Femur (tissue), 1 donor: ENCODE measurements around the gene CEP41.
A peak's percentile ranks its signal among the peaks of the same experiment; 100 is the strongest.

Experiments used
- DNase-seq: peaks from one replicate; pipeline ENCODE4 v3.0.0-alpha.2; 2017

CEP41 gene, protein sequence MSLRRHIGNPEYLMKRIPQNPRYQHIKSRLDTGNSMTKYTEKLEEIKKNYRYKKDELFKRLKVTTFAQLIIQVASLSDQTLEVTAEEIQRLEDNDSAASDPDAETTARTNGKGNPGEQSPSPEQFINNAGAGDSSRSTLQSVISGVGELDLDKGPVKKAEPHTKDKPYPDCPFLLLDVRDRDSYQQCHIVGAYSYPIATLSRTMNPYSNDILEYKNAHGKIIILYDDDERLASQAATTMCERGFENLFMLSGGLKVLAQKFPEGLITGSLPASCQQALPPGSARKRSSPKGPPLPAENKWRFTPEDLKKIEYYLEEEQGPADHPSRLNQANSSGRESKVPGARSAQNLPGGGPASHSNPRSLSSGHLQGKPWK

GRCh38 chr7:130440527-130441365 is at the start of gene CEP41:
CEP41 (minus strand) TSS chr7:130441016; CDS start chr7:130440966, 50 bp downstream.
- DNase-seq: peak; percentile 99

DNA sequence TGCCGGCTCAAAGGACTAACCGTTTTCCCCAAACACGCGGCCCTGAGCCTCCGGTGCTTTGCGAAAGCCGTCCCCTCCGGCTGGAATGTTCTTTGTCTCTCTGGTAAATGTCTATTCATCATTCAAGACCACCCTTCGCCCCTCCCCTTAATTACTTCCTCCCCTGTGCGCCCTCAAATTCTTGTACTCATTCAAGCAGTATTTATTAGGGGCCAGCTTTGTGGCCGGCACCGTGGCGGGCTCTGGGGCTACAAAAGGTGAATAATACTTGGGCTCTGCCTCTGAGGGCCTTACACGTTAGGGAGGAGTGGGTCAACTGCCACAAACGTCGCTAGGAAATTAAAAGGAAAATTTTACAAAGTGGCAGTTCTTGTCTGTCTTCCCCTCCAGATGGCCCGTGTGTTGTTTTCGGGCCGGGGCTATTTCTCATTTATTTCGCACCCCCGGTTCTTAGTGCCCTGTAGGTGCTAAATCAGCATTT is 49.5 kb upstream of the CEP41 start:
- no peak for DNase-seq

DNA sequence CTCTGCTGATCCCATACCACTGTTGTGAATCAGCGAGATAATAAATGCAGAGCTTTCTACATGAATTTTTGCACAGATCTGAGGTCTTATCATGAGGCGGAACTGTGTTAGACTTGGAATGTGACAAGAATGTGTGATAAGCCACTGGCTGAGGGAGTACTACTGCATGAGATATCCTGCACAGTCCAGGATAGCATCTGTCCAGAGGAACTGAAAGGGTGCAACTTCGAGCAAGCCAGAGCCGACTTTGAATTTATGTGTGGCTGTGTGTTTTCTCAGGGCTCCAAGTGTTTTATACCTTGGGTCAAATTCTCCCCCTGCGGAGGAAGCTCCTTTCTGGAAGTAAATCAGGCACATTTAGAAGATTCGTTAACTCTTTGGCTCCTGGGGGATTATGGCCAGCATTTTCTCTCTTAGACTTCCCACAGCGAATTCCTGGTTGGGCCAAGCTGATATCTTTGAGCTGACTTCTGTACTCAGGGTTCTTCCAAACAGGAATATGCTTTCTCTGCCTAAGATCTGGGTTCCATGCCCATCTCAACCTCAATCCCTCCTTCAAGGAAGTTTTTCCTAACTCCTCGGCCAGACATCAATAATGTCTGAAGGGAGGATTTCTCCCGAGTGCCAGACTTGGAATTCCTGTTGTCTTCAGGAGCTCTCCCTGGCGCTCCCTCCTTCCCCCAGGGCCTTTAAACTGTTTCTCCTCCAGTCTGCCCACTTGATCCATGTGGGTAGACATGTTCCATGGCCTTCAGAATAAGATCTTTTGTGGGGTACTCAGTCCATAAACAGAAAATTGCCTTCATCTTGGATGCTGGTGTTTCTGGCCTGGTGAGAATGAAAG is 48.5 kb upstream of the CEP41 start:
- DNase-seq: peak; percentile 59

DNA sequence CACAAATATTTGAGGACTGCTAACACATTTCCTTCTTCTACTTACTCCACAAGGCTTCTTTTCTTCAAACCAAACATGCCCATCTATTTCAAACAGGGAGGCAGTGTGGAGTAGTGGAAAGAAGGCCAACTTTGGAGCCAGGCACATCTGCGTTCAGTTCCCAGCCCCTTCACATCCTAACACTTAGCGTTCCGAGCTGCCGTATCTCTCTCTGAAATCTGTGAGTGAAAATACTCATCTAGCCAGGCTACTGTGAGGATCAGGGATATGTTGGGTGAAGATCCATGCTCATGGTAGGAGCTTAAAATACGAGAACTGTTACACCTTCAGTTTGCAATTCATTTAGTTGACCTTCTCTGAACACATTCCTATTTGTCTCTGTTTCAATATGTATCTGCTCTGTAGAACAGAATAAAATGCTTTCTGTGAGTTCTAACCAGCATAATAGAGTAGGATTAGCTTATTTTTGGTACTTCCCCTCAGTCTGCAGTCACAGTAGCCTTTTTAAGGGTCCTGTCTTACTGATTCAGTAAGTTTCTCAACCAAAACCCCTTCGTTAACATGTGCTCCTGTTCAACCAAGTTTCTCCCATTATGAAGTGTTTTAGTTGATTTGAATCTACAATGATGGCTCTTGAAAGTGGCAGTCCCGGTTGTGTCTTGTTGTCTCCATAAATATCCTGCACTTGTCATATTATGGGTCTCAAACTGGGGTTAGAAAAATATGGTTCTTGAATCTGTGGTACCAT is 47.8 kb upstream of the CEP41 start:
- no peak for DNase-seq

DNA sequence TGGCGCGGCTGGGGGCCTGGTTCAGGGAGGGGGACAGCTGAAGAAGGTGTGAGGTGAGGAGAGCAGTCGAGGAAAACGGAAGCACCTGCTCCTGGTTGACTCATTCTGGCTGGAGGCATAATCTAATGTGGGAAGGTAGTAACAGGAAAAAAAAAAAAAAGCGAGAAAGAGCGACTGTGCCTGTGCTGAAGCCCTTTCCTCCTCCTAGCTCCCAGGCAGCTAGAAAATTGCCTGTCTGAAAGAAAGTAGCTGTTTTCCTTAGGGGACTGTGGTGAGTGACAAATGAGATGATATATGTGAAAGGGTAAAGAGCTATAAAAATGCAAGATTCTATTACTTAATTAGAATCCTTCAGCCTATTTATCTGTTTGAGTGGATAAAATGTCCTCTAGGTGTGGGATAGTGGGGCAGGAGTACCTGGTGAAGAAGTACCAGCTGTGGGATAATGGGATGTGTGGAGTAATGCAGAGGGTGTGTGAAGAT is 46.2 kb upstream of the CEP41 start:
- no peak for DNase-seq

- peak; percentile 50 for DNase-seq
Observed at GRCh38 chr7:130486114-130486953, 45.5 kb upstream of the CEP41 start.

DNA sequence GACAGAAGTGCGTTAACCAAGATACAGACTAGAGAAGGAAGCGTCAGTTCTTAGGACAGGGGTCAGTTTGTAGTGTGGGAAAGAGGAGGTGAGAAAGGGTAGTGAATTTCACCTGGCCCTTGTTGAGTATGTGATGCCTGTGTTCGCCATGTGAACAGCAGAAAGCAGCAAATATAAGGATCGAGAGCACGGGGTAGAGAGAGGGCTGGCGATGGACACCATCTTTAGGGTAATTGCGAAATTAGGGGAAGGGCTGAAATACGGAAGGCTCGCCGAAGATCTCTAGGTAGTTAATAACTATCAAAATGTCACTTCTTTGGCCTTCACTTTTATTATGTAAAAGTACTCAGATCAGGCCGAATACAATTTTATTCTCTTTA is 44.9 kb upstream of the CEP41 start:
- no peak for DNase-seq

DNA sequence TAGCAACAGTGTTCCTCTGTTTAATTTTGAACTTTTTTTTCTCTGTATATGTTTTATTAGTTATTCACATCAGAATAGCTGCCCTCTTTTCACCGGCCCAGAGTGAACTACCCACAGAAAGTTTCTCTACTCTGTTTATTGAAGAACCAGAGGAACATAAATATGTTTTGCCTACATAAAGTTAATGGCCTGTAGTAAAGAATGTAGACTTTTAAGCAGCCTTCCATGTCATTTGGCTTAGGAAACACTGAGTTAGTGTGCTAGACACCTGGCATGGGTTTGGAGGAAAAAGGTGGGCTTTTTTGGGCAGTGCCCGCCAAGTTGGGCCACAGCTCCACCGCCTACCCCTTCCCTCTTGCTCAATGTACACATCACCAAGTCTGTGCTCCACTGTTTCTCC is 42.2 kb upstream of the CEP41 start:
- no peak for DNase-seq

GRCh38 chr7:130481898-130482297 is 41.1 kb upstream of the CEP41 start:
- peak; percentile 57 for DNase-seq

GRCh38 chr7:130479716-130480400 is 39.0 kb upstream of the CEP41 start:
- DNase-seq: no peak

- no peak for DNase-seq
Observed at GRCh38 chr7:130478991-130479390, 38.2 kb upstream of the CEP41 start.

DNA sequence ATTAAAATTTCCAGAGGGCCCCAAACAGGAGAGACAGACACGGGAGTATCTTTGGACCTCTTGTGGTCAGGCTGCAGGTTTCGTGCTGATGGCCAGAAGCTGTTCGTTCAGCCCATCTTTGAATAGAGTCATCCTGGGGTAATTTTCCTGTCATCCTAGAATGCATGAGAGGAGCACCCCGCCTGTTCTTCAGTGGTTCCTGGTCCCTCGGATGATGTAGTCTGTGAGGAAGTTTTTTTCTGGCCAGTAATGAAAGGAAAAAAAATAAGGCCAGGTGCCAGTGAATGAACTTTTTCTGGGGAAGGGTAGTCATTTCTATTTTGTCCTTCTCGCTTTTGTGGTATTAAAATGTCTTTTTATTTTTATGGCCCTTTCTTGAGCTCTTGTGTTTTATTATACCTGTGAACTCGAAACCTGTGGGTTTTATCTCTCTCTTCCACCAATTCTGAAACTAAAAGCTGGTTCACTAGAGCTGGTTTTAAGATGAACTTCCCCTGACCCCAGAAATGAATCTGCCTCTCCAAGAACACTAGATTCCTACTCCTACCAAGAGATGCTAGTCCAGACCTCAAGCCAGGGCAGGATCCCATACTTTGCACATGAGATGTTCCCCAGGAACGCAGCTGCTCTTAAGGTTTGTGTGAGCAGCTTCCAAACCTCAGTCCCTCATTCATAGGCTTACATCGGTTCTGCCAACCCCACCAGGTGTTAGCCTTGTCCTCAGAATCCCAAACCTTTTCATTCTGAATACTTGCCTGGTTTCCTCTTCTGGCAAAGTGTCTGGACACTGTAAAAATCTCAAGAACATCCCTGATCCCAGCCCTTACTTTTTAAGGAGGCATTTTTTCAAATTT is 35.7 kb upstream of the CEP41 start:
- DNase-seq: peak; percentile 74

DNA sequence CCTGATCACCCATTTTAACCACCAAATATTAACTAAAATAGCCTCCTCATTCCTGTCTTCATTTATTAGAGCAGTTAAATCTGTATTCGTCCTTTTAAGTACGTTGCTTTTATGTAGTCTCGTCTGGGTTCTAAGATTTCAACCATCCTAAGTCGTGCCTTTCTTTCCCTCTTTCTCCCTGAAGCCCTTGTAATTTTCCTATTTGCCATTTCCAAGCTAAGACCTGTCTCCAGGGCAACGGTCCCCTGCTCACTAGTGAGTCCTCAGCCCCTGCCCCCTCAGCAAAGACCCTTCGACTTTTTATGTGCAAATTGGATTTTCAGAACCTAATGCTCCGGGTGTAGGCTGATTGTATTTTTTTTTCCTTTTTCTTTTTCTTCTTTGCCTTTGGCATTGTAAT is 35.0 kb upstream of the CEP41 start:
- DNase-seq: no peak

DNA sequence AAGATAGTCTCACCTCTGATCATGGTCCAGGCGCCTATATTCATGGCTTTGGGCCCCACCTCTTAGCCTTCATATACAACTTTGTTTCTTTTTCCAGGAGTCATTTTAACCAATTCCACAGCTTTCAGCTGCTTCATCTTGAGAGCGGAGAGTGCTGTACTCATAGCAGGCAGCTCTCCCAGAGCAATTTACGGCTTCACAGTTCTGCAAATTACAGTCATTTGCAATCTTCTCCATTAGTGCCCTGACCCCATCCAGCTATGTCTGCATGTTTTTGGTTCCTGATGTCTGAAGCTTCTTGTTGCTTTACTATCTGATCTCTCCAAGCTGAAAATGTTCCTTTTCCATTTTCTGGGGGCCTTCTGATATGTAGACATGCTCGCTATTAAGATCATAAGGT is 33.1 kb upstream of the CEP41 start:
- no peak for DNase-seq

GRCh38 chr7:130473289-130473688 is 32.5 kb upstream of the CEP41 start:
- no peak for DNase-seq

GRCh38 chr7:130471974-130472373 is 31.2 kb upstream of the CEP41 start:
- no peak for DNase-seq

- no peak for DNase-seq
Observed at GRCh38 chr7:130468612-130469011, 27.8 kb upstream of the CEP41 start.

DNA sequence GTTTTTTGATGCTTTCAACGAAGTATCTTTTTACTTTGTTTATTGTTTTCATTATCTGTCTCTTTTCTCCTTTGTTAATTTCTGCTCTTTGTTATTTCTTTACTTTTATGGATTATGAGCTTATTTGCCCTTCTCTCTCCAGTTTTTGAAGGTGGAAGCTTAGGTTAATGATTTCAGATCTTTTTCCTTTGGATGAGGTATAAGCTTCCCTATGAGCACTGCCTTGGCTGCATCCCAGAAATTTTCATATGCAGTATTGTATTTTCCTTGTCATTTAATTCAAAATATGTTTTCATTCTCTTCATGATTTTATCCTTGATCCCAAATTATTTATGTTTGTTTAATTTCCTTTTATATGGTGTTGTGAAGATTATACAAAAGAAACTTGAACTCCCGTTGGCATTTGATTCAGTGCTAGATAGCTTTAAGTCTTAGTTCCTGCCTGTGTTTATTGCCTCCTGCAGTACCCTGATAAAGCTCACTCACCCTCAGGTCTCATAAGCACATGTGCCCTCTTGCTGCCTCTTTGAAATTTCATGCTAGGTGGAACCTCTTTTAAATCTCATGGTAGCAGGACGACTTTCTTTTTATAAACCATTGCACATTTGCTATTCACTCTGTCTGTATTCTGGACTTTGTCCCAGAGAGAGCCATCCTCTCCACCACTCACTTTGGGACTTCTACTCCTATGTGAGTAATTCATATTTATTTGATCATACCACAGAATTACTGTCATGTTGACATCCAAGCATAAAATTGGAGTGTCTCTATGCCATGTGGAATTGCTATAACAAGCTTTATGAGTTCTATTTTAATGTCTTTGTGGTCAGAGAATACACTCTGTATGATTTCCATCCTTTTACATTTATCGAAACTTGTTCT is 23.0 kb upstream of the CEP41 start:
- DNase-seq: no peak

- no peak for DNase-seq
Observed at GRCh38 chr7:130461272-130461671, 20.5 kb upstream of the CEP41 start.
